ENCODE measurements around the gene SUCLA2.

SUCLA2 gene

GRCh38 chr13:47896546-47896945 lies 104.5 kb downstream of the SUCLA2 start:
- H3K4me3 ChIP-seq (ENCODE audit: low read length, poor library complexity, severe bottlenecking) = no peak overlapping the region
- H3K4me2 ChIP-seq (ENCODE audit: low read depth, low read length, poor library complexity, severe bottlenecking) = no peak overlapping the region
- H3K9me2 ChIP-seq (replicated peaks; ENCODE audit: low read depth, low read length) = no peaks in the 10 kb centered on the region
- H3K36me3 ChIP-seq (ENCODE audit: insufficient read depth, low read length) = no peaks in the 10 kb centered on the region
- no peak overlapping the region for H3K9ac ChIP-seq (ENCODE audit: low read depth, low read length, poor library complexity, severe bottlenecking)
- no peaks in the 10 kb centered on the region for H3F3A ChIP-seq (ENCODE audit: low read depth)
- H3K4me1 ChIP-seq (ENCODE audit: insufficient read depth, low read length, poor library complexity, severe bottlenecking) = no peaks in the 10 kb centered on the region
- H3K9me3 ChIP-seq (ENCODE audit: insufficient read depth, low read depth, low read length) = no peaks in the 10 kb centered on the region
- TF ChIP-seq EZH2phosphoT487 (IDR thresholded peaks at IDR 0.05; ENCODE audit: borderline replicate concordance) (no peak), CTCF (conservative IDR thresholded peaks at IDR 0.05; ENCODE audit: low read length) (no peak)
- no peaks in the 10 kb centered on the region for H3K79me2 ChIP-seq (ENCODE audit: insufficient read depth, low read length)
- H2AFZ ChIP-seq (ENCODE audit: low read length) = no peak overlapping the region
- no peaks in the 10 kb centered on the region for H4K20me1 ChIP-seq (ENCODE audit: insufficient read depth, low read length, poor library complexity, severe bottlenecking)
- no peaks in the 10 kb centered on the region for H3K27me3 ChIP-seq (ENCODE audit: insufficient read depth, low read length, poor library complexity, severe bottlenecking)

- Histone ChIP-seq H3K9me2 (replicated peaks; ENCODE audit: low read depth, low read length) (no peaks in the 10 kb centered on the region), H4K20me1 (ENCODE audit: insufficient read depth, low read length, poor library complexity, severe bottlenecking) (no peaks in the 10 kb centered on the region), H3K4me2 (ENCODE audit: low read depth, low read length, poor library complexity, severe bottlenecking) (no peak overlapping the region), H3F3A (ENCODE audit: low read depth) (no peaks in the 10 kb centered on the region), H3K79me2 (ENCODE audit: insufficient read depth, low read length) (no peaks in the 10 kb centered on the region), H3K9me3 (ENCODE audit: insufficient read depth, low read depth, low read length) (no peaks in the 10 kb centered on the region), H3K27me3 (ENCODE audit: insufficient read depth, low read length, poor library complexity, severe bottlenecking) (no peaks in the 10 kb centered on the region), H3K4me3 (ENCODE audit: low read length, poor library complexity, severe bottlenecking) (no peak overlapping the region), H2AFZ (ENCODE audit: low read length) (no peak overlapping the region), H3K9ac (ENCODE audit: low read depth, low read length, poor library complexity, severe bottlenecking) (no peak overlapping the region), H3K4me1 (ENCODE audit: insufficient read depth, low read length, poor library complexity, severe bottlenecking) (no peaks in the 10 kb centered on the region), H3K36me3 (ENCODE audit: insufficient read depth, low read length) (no peaks in the 10 kb centered on the region)
- no peak for TF ChIP-seq EZH2phosphoT487 (IDR thresholded peaks at IDR 0.05; ENCODE audit: borderline replicate concordance)
- no peak for TF ChIP-seq CTCF (conservative IDR thresholded peaks at IDR 0.05; ENCODE audit: low read length)
Measured at GRCh38 chr13:47896111-47896510, 105.0 kb downstream of the SUCLA2 start.

- Histone ChIP-seq H3K9me2 (replicated peaks; ENCODE audit: low read depth, low read length) (no peaks in the 10 kb centered on the region), H3K9me3 (ENCODE audit: insufficient read depth, low read depth, low read length) (no peaks in the 10 kb centered on the region), H3F3A (ENCODE audit: low read depth) (no peaks in the 10 kb centered on the region), H3K79me2 (ENCODE audit: insufficient read depth, low read length) (no peaks in the 10 kb centered on the region), H3K9ac (ENCODE audit: low read depth, low read length, poor library complexity, severe bottlenecking) (no peak overlapping the region), H4K20me1 (ENCODE audit: insufficient read depth, low read length, poor library complexity, severe bottlenecking) (no peaks in the 10 kb centered on the region), H3K36me3 (ENCODE audit: insufficient read depth, low read length) (no peaks in the 10 kb centered on the region), H3K27me3 (ENCODE audit: insufficient read depth, low read length, poor library complexity, severe bottlenecking) (no peaks in the 10 kb centered on the region), H3K4me3 (ENCODE audit: low read length, poor library complexity, severe bottlenecking) (no peak overlapping the region), H3K4me2 (ENCODE audit: low read depth, low read length, poor library complexity, severe bottlenecking) (no peak overlapping the region), H3K4me1 (ENCODE audit: insufficient read depth, low read length, poor library complexity, severe bottlenecking) (peaks cover 9% of the 10 kb centered on the region), H2AFZ (ENCODE audit: low read length) (no peak overlapping the region)
- TF ChIP-seq EZH2phosphoT487 (IDR thresholded peaks at IDR 0.05; ENCODE audit: borderline replicate concordance) (no peak), CTCF (conservative IDR thresholded peaks at IDR 0.05; ENCODE audit: low read length) (no peak)
Measured at GRCh38 chr13:47893527-47893926, 107.5 kb downstream of the SUCLA2 start.

Data from Loucy (cell line).